Spleen (tissue), 11 donors: Measurements from ENCODE around the gene PDCD10. TPM values are rescaled to one million over a fixed set of nuclear protein-coding genes. Genes with fewer than 3 reads are reported as not detected.

Experiments used
- DNase-seq: peaks from one replicate; pipeline ENCODE4 v3.0.0-alpha.2; 2020
- H3K27ac ChIP-seq, 8 donors: fragments of 200-600 bp; sonication (generic) in 7 of 8; 1 replicate in 4 of 8; 2 replicates in 4 of 8; pipeline versions ENCODE4 v1.5.0 to v1.8.0; 2016 to 2021; ENCODE audit warnings: inconsistent platforms in 4 of 8, mild to moderate bottlenecking in 4 of 8, moderate library complexity in 1 of 8
- H3K27me3 ChIP-seq, 7 donors: fragments of 200-600 bp; sonication (generic) in 6 of 7; replicated peaks in 1 of 7; 1 replicate in 4 of 7; 2 replicates in 3 of 7; pipeline versions ENCODE4 v1.5.0 to v1.8.0; 2016 to 2021; ENCODE audit warnings: inconsistent platforms in 3 of 7, mild to moderate bottlenecking in 1 of 7
- H3K36me3 ChIP-seq, 6 donors: fragments of 200-600 bp; sonication (generic) in 5 of 6; 1 replicate in 4 of 6; 2 replicates in 2 of 6; pipeline versions ENCODE4 v1.5.0 to v1.8.0; 2016 to 2021; ENCODE audit warnings: inconsistent platforms in 2 of 6
- H3K4me1 ChIP-seq, 6 donors: fragments of 200-600 bp; sonication (generic) in 5 of 6; 1 replicate in 3 of 6; 2 replicates in 3 of 6; pipeline versions ENCODE4 v1.5.0 to v1.8.0; 2016 to 2021; ENCODE audit warnings: inconsistent platforms in 3 of 6
- H3K4me3 ChIP-seq, 8 donors: fragments of 200-600 bp; sonication (generic) in 7 of 8; 1 replicate in 4 of 8; 2 replicates in 4 of 8; pipeline versions ENCODE4 v1.5.0 to v1.8.0; 2016 to 2021; ENCODE audit warnings: inconsistent platforms in 4 of 8, mild to moderate bottlenecking in 4 of 8, moderate library complexity in 2 of 8
- H3K9me3 ChIP-seq, 8 donors: fragments of 200-600 bp; sonication (generic) in 7 of 8; 1 replicate in 4 of 8; 2 replicates in 4 of 8; pipeline versions ENCODE4 v1.5.0 to v1.8.0; 2016 to 2021; ENCODE audit warnings: inconsistent platforms in 4 of 8
- CTCF ChIP-seq, 11 experiments: fragments of 200-600 bp in 7 of 11; fragments of 450-650 bp in 4 of 11; sonication (generic) in 4 of 11; IDR thresholded peaks in 8 of 11; conservative IDR thresholded peaks in 3 of 11; 1 replicate in 7 of 11; 2 replicates in 4 of 11; pipeline versions ENCODE4 v1.4.0 to v1.8.0; 2016 to 2021; ENCODE audit warnings: antibody characterized with exemption in 11 of 11, inconsistent platforms in 4 of 11, mild to moderate bottlenecking in 1 of 11
- POLR2A ChIP-seq, 3 donors: fragments of 450-650 bp; IDR thresholded peaks; one replicate each; pipeline ENCODE4 v1.5.1; 2017; ENCODE audit warnings: antibody characterized with exemption in 3 of 3, mild to moderate bottlenecking in 1 of 3
- POLR2AphosphoS5 ChIP-seq, 3 donors: sonication (generic); formaldehyde crosslinking; IDR thresholded peaks; one replicate each; pipeline ENCODE4 v1.5.1; 2017; ENCODE audit warnings: antibody characterized with exemption in 3 of 3
- WGBS, 5 donors: extraction: QIAGEN DNeasy Blood & Tissue Kit in 3 of 5; methylation state at CpG; one replicate each; pipeline versions ENCODE4 v1.1.5 to v1.1.7; 2013 to 2018; 5-methylcytosine and 5-hydroxymethylcytosine counted together
- intact Hi-C: fragments of 100-400 bp; cut with DNase I; formaldehyde crosslinking; loops from one replicate; pipeline ENCODE4 v1.15.0; 2023; ENCODE audit warnings: low total_unique reads
- polyA plus RNA-seq, 3 donors: library from polyadenylated mRNA; stranded (reverse); fragments of 200-250 nt; gene quantifications; one replicate each; pipeline ENCODE4 v1.2.1, GENCODE V29; 2013
- total RNA-seq, 7 donors: library from RNA; depleted of rRNA in 3 of 7; stranded (reverse); fragments of >200 nt in 3 of 7; fragmentation: NEBNext Ultra II Directional in 4 of 7; extraction: Animal tissue kit (Norgen Biotek cat#: 25700) in 4 of 7; gene quantifications; one replicate each; pipeline versions ENCODE4 v1.1.0 to v1.2.1, GENCODE V29; 2016 to 2021
- donor health status: healthy with polysubstance abuse.
- donor health status: DM: no; HTN: no; CAD: no; lungs with moderate emphysema.
- donor health status: DM: no; HTN: no; CAD: no.
- donor health status: Bipolar disorder and iron deficiency.
- donor health status: healthy.
- donor health status: DM: no; HTN: no; CAD: no.
- donor health status: DM: yes; HTN: yes; CAD: no.

Gene PDCD10
- total and polyA plus RNA-seq, 10 donors: 25.5 to 94.5 (median 51.0) TPM

GRCh38 chr3:167723872-167724271, 10.8 kb downstream of the PDCD10 start:
- peaks cover 0 to 48% (median 13%) of the 10 kb centered on the region in 6 donors for H3K36me3 ChIP-seq
- DNase-seq: no peak
- H3K4me1 ChIP-seq: peaks cover 12 to 56% (median 30%) of the 10 kb centered on the region in 6 donors
- no peak for TF ChIP-seq POLR2A (IDR thresholded peaks at IDR 0.05)
- no peak for TF ChIP-seq CTCF (IDR thresholded peaks at IDR 0.05 in 8 of 11, conservative IDR thresholded peaks at IDR 0.05 in 3 of 11)
- no peaks in the 10 kb centered on the region for H3K9me3 ChIP-seq
- intact Hi-C loops: no loop called here
- H3K4me3 ChIP-seq: no peak overlapping the region
- H3K27ac ChIP-seq: no peak overlapping the region
- no peaks in the 10 kb centered on the region for H3K27me3 ChIP-seq
- WGBS, 5 donors: 67 to 84% (median 70%) methylated on average over 3 of the region's 3 CpGs

GRCh38 chr3:167723025-167723512, 11.6 kb downstream of the PDCD10 start:
- DNase-seq: no peak
- intact Hi-C loops: no loop called here
- H3K9me3 ChIP-seq: no peaks in the 10 kb centered on the region
- peaks cover 0 to 56% (median 21%) of the 10 kb centered on the region in 6 donors for H3K36me3 ChIP-seq
- H3K27me3 ChIP-seq: no peaks in the 10 kb centered on the region
- TF ChIP-seq CTCF (IDR thresholded peaks at IDR 0.05 in 8 of 11, conservative IDR thresholded peaks at IDR 0.05 in 3 of 11) (no peak), POLR2AphosphoS5 (IDR thresholded peaks at IDR 0.05) (no peak), POLR2A (IDR thresholded peaks at IDR 0.05) (no peak)
- no peak overlapping the region for H3K27ac ChIP-seq
- H3K4me3 ChIP-seq: no peak overlapping the region
- peaks cover 5 to 48% (median 22%) of the 10 kb centered on the region in 6 donors for H3K4me1 ChIP-seq
- 87 to 94% (median 90%) methylated on average over 4 of the region's 4 CpGs for WGBS, 5 donors

- Histone ChIP-seq H3K27me3 (no peaks in the 10 kb centered on the region), H3K36me3 (peaks cover 0 to 72% (median 27%) of the 10 kb centered on the region in 6 donors), H3K9me3 (no peaks in the 10 kb centered on the region), H3K27ac (no peak overlapping the region), H3K4me1 (peaks cover 0 to 22% (median 3%) of the 10 kb centered on the region in 6 donors), H3K4me3 (no peak overlapping the region)
- WGBS, 5 donors: 95 to 100% (median 98%) methylated on average over 1 of the region's 1 CpG
- intact Hi-C loops: no loop called here
- no peak for DNase-seq
- TF ChIP-seq POLR2AphosphoS5 (IDR thresholded peaks at IDR 0.05): no peak
- TF ChIP-seq POLR2A (IDR thresholded peaks at IDR 0.05): no peak
- no peak for TF ChIP-seq CTCF (IDR thresholded peaks at IDR 0.05 in 8 of 11, conservative IDR thresholded peaks at IDR 0.05 in 3 of 11)
These were observed 16.1 kb downstream of the PDCD10 start for GRCh38 chr3:167718582-167718981.

- H3K9me3 ChIP-seq: no peaks in the 10 kb centered on the region
- H3K27me3 ChIP-seq: no peaks in the 10 kb centered on the region
- H3K36me3 ChIP-seq: peaks cover 0 to 66% (median 27%) of the 10 kb centered on the region in 6 donors
- intact Hi-C loops: no loop called here
- DNase-seq: no peak
- peaks cover 0 to 21% (median 3%) of the 10 kb centered on the region in 6 donors for H3K4me1 ChIP-seq
- 49 to 99% (median 91%) methylated on average over 2 of the region's 2 CpGs for WGBS, 5 donors
- no peak for TF ChIP-seq POLR2A (IDR thresholded peaks at IDR 0.05)
- no peak for TF ChIP-seq CTCF (IDR thresholded peaks at IDR 0.05 in 8 of 11, conservative IDR thresholded peaks at IDR 0.05 in 3 of 11)
- no peak for TF ChIP-seq POLR2AphosphoS5 (IDR thresholded peaks at IDR 0.05)
- H3K4me3 ChIP-seq: no peak overlapping the region
- no peak overlapping the region for H3K27ac ChIP-seq
These were observed 17.8 kb downstream of the PDCD10 start for GRCh38 chr3:167716920-167717319.
